ENCODE measurements around the gene MYL7.

DNA sequence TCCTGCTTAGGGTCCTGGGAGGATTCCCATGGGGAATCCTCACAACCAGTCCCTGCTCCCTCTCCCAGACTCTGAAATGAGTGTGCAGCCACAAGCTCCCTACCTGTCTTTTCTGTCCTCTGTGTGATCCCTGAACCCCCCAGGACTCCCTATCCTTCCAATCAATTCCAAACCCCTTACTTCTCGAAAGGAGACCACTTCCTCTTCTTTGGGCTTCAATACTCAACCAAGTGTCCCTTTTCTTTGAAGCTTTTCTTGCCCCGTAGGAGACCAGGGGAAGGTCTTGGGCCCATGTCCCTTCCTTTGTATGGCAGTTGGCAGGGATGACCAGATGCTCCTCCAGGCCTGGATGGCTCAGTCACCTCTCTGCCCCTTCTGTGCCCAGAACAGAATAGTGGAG, 35.3 kb downstream of the MYL7 start:
- TF ChIP-seq POLR2A (IDR thresholded peaks at IDR 0.05), result no peak
- TF ChIP-seq, protein P1, sequence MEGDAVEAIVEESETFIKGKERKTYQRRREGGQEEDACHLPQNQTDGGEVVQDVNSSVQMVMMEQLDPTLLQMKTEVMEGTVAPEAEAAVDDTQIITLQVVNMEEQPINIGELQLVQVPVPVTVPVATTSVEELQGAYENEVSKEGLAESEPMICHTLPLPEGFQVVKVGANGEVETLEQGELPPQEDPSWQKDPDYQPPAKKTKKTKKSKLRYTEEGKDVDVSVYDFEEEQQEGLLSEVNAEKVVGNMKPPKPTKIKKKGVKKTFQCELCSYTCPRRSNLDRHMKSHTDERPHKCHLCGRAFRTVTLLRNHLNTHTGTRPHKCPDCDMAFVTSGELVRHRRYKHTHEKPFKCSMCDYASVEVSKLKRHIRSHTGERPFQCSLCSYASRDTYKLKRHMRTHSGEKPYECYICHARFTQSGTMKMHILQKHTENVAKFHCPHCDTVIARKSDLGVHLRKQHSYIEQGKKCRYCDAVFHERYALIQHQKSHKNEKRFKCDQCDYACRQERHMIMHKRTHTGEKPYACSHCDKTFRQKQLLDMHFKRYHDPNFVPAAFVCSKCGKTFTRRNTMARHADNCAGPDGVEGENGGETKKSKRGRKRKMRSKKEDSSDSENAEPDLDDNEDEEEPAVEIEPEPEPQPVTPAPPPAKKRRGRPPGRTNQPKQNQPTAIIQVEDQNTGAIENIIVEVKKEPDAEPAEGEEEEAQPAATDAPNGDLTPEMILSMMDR (IDR thresholded peaks at IDR 0.05), result no peak

Data from esophagus squamous epithelium (tissue), 4 donors.